ENCODE data around the gene MCOLN1.

GRCh38 chr19:7578127-7578526 is 55.7 kb downstream of the MCOLN1 start:
- TF ChIP-seq, protein P1, sequence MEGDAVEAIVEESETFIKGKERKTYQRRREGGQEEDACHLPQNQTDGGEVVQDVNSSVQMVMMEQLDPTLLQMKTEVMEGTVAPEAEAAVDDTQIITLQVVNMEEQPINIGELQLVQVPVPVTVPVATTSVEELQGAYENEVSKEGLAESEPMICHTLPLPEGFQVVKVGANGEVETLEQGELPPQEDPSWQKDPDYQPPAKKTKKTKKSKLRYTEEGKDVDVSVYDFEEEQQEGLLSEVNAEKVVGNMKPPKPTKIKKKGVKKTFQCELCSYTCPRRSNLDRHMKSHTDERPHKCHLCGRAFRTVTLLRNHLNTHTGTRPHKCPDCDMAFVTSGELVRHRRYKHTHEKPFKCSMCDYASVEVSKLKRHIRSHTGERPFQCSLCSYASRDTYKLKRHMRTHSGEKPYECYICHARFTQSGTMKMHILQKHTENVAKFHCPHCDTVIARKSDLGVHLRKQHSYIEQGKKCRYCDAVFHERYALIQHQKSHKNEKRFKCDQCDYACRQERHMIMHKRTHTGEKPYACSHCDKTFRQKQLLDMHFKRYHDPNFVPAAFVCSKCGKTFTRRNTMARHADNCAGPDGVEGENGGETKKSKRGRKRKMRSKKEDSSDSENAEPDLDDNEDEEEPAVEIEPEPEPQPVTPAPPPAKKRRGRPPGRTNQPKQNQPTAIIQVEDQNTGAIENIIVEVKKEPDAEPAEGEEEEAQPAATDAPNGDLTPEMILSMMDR (IDR thresholded peaks at IDR 0.05): no peak
- TF ChIP-seq POLR2A (IDR thresholded peaks at IDR 0.05): no peak
